ENCODE data around the gene CCDC191.
A peak's percentile ranks its signal among the peaks of the same experiment; 100 is the strongest.

Gene CCDC191

DNA sequence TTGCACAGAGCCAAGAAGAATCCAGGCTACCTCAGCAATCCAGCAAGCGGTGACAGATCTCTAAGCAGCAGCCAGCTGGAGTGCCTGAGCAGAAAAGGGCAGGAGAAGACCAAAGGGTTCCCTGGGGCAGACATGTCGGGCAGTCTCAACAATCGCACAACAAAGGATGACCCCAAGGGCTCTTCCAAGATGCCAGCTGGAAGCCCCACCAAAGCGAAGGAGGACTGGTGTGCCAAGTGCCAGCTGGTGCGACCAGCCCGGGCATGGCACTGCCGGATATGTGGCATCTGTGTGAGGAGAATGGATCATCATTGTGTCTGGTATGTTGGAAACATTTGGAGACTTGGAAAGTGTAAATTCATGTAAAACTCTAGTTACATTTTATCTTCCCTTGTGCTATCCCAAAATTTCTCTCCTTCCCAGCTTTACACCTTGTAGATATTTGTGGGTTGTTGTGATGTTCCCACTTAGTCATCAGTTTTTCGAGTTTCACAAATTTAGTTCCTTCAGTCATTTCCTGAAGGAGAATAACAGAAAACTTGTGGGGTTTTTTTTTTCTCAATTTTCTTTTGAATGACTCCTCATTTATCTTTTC is 102.1 kb downstream of the CCDC191 start:
- no peak for DNase-seq

DNA sequence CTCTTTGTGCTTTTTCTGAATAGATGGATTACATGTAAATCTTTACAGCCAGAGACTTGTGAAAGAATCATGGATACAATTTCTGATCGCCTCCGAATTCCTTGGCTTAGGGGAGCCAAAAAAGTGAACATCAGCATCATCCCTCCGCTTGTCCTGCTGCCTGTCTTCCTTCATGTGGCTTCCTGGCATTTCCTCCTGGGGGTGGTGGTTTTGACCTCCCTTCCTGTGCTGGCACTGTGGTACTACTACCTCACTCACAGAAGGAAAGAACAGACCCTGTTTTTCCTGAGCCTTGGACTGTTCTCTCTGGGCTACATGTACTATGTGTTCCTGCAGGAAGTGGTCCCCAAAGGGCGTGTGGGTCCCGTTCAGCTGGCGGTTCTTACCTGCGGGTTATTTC is 102.6 kb downstream of the CCDC191 start:
- no peak for DNase-seq

DNA sequence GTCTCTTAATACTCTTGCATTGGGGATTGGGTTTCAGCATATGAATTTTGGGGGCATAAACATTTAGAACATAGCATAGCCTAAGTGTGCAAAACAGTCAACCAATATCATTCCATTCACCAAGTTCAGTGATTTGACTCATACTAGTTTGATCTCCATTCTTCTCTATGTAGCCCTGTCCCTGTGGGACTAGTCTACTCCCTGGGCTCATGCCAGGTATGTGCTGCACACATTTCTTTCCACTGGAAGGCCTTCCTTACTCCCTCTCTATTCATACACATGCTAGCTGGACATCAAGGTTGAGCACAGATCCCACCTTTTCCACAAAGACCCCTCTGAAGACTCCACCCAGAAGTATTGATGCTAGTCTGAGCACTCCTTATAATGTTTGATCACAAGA is 103.4 kb downstream of the CCDC191 start:
- no peak for DNase-seq

DNA sequence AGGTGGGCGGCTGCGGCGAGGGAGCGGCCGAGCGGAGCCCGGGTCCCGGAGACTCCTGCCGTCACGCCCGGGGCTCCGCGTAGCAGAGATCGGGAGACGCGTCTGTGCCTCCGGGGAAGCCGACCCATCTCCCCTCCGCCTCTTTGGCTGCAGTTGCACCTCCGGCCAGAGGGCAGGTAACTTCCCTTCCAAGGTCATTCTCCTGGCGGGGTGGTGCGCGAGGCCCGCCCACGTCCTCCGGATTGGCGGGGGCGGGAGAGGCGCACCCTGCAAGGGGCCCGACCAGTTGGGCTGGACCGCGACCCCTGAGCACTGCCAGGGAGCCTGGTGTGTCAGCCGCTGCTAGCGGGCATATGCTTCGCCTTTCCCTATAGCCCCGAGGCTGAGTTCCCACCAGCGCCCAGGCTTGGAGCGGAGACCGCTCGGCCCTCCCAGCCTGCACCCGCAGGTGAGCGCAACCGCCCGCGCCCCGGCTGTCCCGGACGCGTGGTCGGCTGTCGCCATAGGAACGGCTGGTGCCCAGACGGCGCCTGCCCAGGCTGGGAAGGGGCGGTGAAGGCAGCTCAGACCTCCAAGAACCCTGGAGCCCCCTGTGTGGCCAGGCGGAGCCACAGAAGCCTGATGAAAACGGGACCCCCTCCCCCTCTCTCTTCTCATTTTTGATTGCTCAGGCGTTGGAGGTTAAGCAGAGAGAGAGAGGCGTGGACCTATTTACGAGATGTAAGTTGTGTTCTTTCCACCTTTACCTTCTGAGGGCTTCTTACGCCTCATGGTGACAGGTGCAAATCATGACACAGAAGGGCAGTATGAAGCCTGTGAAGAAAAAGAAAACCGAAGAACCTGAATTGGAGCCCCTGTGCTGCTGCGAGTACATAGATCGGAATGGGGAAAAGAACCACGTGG is 108.1 kb downstream of the CCDC191 start:
- peak in 1 of 2 donors; percentile 20 for DNase-seq

DNA sequence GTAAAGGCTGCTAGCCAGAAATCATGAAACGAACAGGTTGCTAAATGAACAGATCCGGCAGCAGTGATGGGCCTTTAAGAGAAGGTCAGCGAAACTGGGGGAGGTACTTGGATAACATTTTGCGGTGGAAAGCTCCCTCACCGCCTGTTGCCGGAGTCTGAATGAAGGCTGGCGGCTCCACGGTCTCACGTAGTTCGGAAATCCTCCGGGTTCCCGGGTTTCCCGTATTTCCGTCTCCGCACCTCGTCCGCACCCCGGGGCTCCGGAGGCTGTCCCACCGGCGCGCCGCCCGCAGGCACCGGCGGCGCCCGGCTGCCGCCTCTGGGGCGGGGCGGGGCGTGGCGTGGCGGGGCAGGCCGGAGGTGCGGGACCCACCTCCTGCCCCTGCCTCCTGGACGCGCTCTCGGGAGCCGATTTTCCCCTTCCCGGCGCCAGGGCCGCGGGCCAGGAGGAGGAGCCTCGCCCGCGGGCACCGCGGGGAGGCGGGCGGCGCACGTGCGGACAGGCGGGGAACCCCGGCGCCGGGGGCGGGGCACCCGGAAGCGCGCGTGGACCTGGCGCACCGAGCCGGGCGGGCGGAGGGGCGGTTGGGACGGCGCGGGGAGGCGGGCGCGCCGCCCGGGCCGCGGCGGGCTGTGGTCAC is 108.8 kb downstream of the CCDC191 start, which contains the start of gene ZDHHC23:
Gene ZDHHC23, plus strand, starts transcription at position 642 of the 643 bp plus-strand sequence. CDS start 790 bp downstream, outside the sequence.
- DNase-seq, result peak; percentile 44 to 56

DNA sequence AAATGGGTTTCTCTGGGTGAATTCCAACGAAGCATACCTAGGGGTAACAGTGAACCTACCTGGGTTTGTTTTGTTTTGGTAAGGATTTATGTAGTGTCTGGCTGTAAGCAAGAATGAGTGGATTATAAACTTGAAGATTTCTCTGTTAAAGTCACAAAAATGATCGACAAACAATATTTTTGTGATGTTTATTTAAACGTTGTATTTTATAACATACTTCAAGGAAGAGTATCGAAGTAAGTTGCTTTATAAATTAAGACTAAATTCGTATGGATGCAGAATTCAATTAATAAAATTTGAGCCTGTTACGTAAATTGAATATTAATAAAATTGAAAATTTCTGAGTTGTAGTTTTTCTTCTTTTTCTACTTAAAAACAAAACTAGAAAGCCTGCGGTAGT is 109.5 kb downstream of the CCDC191 start:
- DNase-seq, result no peak

DNA sequence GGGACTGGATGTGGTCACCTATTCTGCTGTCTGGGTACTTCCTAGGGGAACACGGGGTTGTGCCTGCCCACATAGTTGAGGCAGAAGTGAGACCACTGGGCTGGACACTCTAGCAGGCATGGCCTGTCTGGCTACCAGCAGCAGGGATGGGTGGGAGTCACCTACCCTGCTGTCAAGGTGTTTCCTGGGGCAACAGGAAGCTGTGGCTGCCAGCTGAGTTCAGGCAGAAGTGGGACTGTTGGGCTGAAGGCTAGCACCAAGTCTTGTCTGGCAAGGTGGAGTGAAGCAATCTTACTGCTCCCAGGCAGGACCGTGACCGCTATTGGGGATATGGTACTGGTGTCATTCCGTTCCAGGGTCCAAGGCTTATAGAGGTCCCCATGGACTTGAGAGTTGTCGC is 128.8 kb downstream of the CCDC191 start:
- DNase-seq, result no peak

DNA sequence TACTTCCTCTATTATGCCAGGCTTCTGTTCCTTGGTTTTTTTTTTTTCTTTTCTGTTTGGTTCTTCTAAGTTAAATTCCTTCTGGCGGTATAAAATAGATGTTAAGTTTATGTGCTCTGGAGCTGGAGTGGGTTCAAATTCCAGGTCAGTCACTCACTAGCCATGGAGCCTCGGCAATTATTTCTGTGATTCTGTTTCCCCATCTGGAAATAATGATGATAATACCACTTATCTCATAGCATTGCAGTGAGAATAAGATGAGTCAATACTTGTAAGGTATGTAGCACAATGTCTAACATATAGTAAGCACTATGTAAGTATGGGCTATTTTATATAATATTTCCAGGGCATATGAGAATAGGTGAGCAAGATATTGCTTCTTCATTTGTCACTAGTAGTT is 141.7 kb downstream of the CCDC191 start:
- DNase-seq, result no peak
